GM12865 (cell line): ENCODE measurements around the gene ACAD9.

Experiments used
- DNase-seq: peaks from one replicate; pipeline ENCODE4 v3.0.0; 2010; ENCODE audit warnings: low read depth
- H3K4me3 ChIP-seq: 2 replicates; pipeline ENCODE4 v1.5.1; 2011; ENCODE audit warnings: mild to moderate bottlenecking, low read depth, low read length, control low read depth
- CTCF ChIP-seq: IDR thresholded peaks from 2 replicates; pipeline ENCODE4 v1.5.1; 2011; ENCODE audit warnings: low read length, control low read depth, low read depth, inconsistent platforms; ENCODE audit not compliant: insufficient read depth; ENCODE audit errors: missing control alignments

The ACAD9 gene

GRCh38 chr3:128936341-128936740 lies 56.9 kb downstream of the ACAD9 start:
- TF ChIP-seq CTCF = no peak
- no peak for DNase-seq
- H3K4me3 ChIP-seq = no peak overlapping the region

- H3K4me3 ChIP-seq = no peak overlapping the region
- DNase-seq = no peak
- no peak for TF ChIP-seq CTCF
Observed at GRCh38 chr3:128940252-128940651, 60.8 kb downstream of the ACAD9 start.

GRCh38 chr3:128942161-128942952 lies 62.9 kb downstream of the ACAD9 start:
- TF ChIP-seq CTCF = no peak

GRCh38 chr3:128945041-128945877 lies 65.8 kb downstream of the ACAD9 start:
- TF ChIP-seq CTCF = no peak

More at GRCh38 chr3:128942161-128942952, 62.9 kb downstream of the ACAD9 start:
- DNase-seq = no peak
- H3K4me3 ChIP-seq = no peak overlapping the region

GRCh38 chr3:128945878-128946175 lies 66.4 kb downstream of the ACAD9 start:
- no peak for TF ChIP-seq CTCF
- H3K4me3 ChIP-seq = no peak overlapping the region
- DNase-seq = no peak

More at GRCh38 chr3:128945041-128945877, 65.8 kb downstream of the ACAD9 start:
- H3K4me3 ChIP-seq = no peak overlapping the region
- DNase-seq = no peak

GRCh38 chr3:128946411-128946810 lies 67.0 kb downstream of the ACAD9 start:
- no peak for DNase-seq
- TF ChIP-seq CTCF = no peak
- no peak overlapping the region for H3K4me3 ChIP-seq
